Stimulated activated CD8-positive, alpha-beta memory T cell treated with anti-CD3 and anti-CD28 coated beads, Interleukin-4, amount 100 ng/mL, for 1 hour (primary cell): Measurements from ENCODE around the gene ZC3H7A.
"Not testable (repeated sequence)": the region's sequence is repeated elsewhere in the genome, so short reads cannot be mapped to it uniquely, and the experiment has no call there.

Experiments used
- DNase-seq, 2 donors: peaks; one replicate each; pipeline ENCODE4 v3.0.0-alpha.2; 2020; ENCODE audit warnings: low read depth in 2 of 2, low spot score in 1 of 2

Gene ZC3H7A

GRCh38 chr16:11797166-11797956 is at the start of gene ZC3H7A:
TSS of gene ZC3H7A (minus strand) at chr16:11797258. CDS start at chr16:11782354, 14,904 bp downstream.
- peak; percentile 78 to 87 for DNase-seq

- no peak for DNase-seq
Measured at GRCh38 chr16:11844499-11844898, 47.4 kb upstream of the ZC3H7A start.

- no peak for DNase-seq
Measured at GRCh38 chr16:11843861-11844260, 46.8 kb upstream of the ZC3H7A start.

- no peak for DNase-seq
Measured at GRCh38 chr16:11843206-11843605, 46.1 kb upstream of the ZC3H7A start.

- no peak for DNase-seq
Measured at GRCh38 chr16:11841026-11841425, 44.0 kb upstream of the ZC3H7A start.

GRCh38 chr16:11836650-11837244 is 39.7 kb upstream of the ZC3H7A start:
- DNase-seq = no peak

- no peak for DNase-seq
Measured at GRCh38 chr16:11835891-11836649, 39.0 kb upstream of the ZC3H7A start.

- DNase-seq = no peak
Measured at GRCh38 chr16:11835309-11835708, 38.3 kb upstream of the ZC3H7A start.

- DNase-seq = no peak
Measured at GRCh38 chr16:11833951-11834695, 37.1 kb upstream of the ZC3H7A start.

GRCh38 chr16:11828696-11829095 is 31.6 kb upstream of the ZC3H7A start:
- DNase-seq = no peak

- DNase-seq = not testable (repeated sequence)
Measured at GRCh38 chr16:11825520-11826165, 28.6 kb upstream of the ZC3H7A start.

- no peak for DNase-seq
Measured at GRCh38 chr16:11824362-11824761, 27.3 kb upstream of the ZC3H7A start.

- DNase-seq = not testable (repeated sequence)
Measured at GRCh38 chr16:11823645-11824044, 26.6 kb upstream of the ZC3H7A start.

GRCh38 chr16:11819798-11820197 is 22.7 kb upstream of the ZC3H7A start:
- no peak for DNase-seq

GRCh38 chr16:11818970-11819369 is 21.9 kb upstream of the ZC3H7A start:
- not testable (repeated sequence) for DNase-seq

- DNase-seq = no peak
Measured at GRCh38 chr16:11816123-11816522, 19.1 kb upstream of the ZC3H7A start.

GRCh38 chr16:11814800-11815199 is 17.7 kb upstream of the ZC3H7A start:
- not testable (repeated sequence) for DNase-seq

- no peak for DNase-seq
Measured at GRCh38 chr16:11806721-11807120, 9.7 kb upstream of the ZC3H7A start.

- DNase-seq = no peak
Measured at GRCh38 chr16:11805556-11805955, 8.5 kb upstream of the ZC3H7A start.

GRCh38 chr16:11801481-11802021 is 4.5 kb upstream of the ZC3H7A start:
- no peak for DNase-seq

- DNase-seq = no peak
Measured at GRCh38 chr16:11800382-11800718, 3.3 kb upstream of the ZC3H7A start.
